ENCODE data around the gene MPHOSPH9. TPM values are rescaled to one million over a fixed set of nuclear protein-coding genes. Genes with fewer than 3 reads are reported as not detected.

Gene MPHOSPH9
- total and polyA plus RNA-seq, 2 of the 13 experiments (the other 11 are each of a cell fraction or from before 2014, with no cell fraction given): 20.3 to 63.4 TPM

- TF ChIP-seq MAX (IDR thresholded peaks at IDR 0.05) (0 out of 2 replicates have a peak, but pooled peaks have one; percentile 42), ZNF44 (CRISPR knock-in tag; IDR thresholded peaks at IDR 0.05) (no peak), SOX5 (CRISPR knock-in tag; IDR thresholded peaks at IDR 0.05; ENCODE audit: borderline replicate concordance) (0 out of 2 replicates have a peak, but pooled peaks have one; percentile 48), ZFP36L2 (CRISPR knock-in tag; IDR thresholded peaks at IDR 0.05) (no peak), MED13 (CRISPR knock-in tag; IDR thresholded peaks at IDR 0.05) (no peak), HNF4A (CRISPR knock-in tag; IDR thresholded peaks at IDR 0.05) (peak; percentile 74), MTERF4 (CRISPR knock-in tag; IDR thresholded peaks at IDR 0.05) (no peak), CEBPB (IDR thresholded peaks at IDR 0.05; ENCODE audit: borderline replicate concordance, low read depth, low read length) (no peak), ZMYM3 (CRISPR knock-in tag; IDR thresholded peaks at IDR 0.05) (no peak), JARID2 (CRISPR knock-in tag; IDR thresholded peaks at IDR 0.05; ENCODE audit: insufficient replicate concordance) (no peak), RORA (CRISPR knock-in tag; IDR thresholded peaks at IDR 0.05) (no peak), ZNF350 (CRISPR knock-in tag; IDR thresholded peaks at IDR 0.05; ENCODE audit: borderline replicate concordance, low read depth) (no peak), SOX6 (IDR thresholded peaks at IDR 0.05) (no peak), SOX6 (CRISPR knock-in tag; IDR thresholded peaks at IDR 0.05) (0 out of 2 replicates have a peak, but pooled peaks have one; percentile 32), TOPORS (CRISPR knock-in tag; IDR thresholded peaks at IDR 0.05) (no peak), HNF4G (IDR thresholded peaks at IDR 0.05; ENCODE audit: borderline replicate concordance, low read depth, low read length) (peak; percentile 50; the same call in 1 of the 2 replicates), HNF4G (CRISPR knock-in tag; IDR thresholded peaks at IDR 0.05; ENCODE audit: borderline replicate concordance, low read depth) (no peak; the same call in 1 of the 2 replicates), ZNF746 (CRISPR knock-in tag; IDR thresholded peaks at IDR 0.05) (no peak), XRCC5 (optimal IDR thresholded peaks at IDR 0.05; ENCODE audit: low read length) (no peak), ZNF672 (CRISPR knock-in tag; IDR thresholded peaks at IDR 0.05) (no peak), PAF1 (CRISPR knock-in tag; IDR thresholded peaks at IDR 0.05) (no peak), DR1 (CRISPR knock-in tag; IDR thresholded peaks at IDR 0.05) (no peak), MXD3 (CRISPR knock-in tag; IDR thresholded peaks at IDR 0.05) (no peak)
- TF ChIP-seq, protein P1, sequence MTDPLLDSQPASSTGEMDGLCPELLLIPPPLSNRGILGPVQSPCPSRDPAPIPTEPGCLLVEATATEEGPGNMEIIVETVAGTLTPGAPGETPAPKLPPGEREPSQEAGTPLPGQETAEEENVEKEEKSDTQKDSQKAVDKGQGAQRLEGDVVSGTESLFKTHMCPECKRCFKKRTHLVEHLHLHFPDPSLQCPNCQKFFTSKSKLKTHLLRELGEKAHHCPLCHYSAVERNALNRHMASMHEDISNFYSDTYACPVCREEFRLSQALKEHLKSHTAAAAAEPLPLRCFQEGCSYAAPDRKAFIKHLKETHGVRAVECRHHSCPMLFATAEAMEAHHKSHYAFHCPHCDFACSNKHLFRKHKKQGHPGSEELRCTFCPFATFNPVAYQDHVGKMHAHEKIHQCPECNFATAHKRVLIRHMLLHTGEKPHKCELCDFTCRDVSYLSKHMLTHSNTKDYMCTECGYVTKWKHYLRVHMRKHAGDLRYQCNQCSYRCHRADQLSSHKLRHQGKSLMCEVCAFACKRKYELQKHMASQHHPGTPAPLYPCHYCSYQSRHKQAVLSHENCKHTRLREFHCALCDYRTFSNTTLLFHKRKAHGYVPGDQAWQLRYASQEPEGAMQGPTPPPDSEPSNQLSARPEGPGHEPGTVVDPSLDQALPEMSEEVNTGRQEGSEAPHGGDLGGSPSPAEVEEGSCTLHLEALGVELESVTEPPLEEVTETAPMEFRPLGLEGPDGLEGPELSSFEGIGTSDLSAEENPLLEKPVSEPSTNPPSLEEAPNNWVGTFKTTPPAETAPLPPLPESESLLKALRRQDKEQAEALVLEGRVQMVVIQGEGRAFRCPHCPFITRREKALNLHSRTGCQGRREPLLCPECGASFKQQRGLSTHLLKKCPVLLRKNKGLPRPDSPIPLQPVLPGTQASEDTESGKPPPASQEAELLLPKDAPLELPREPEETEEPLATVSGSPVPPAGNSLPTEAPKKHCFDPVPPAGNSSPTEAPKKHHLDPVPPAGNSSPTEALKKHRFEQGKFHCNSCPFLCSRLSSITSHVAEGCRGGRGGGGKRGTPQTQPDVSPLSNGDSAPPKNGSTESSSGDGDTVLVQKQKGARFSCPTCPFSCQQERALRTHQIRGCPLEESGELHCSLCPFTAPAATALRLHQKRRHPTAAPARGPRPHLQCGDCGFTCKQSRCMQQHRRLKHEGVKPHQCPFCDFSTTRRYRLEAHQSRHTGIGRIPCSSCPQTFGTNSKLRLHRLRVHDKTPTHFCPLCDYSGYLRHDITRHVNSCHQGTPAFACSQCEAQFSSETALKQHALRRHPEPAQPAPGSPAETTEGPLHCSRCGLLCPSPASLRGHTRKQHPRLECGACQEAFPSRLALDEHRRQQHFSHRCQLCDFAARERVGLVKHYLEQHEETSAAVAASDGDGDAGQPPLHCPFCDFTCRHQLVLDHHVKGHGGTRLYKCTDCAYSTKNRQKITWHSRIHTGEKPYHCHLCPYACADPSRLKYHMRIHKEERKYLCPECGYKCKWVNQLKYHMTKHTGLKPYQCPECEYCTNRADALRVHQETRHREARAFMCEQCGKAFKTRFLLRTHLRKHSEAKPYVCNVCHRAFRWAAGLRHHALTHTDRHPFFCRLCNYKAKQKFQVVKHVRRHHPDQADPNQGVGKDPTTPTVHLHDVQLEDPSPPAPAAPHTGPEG (CRISPR knock-in tag; IDR thresholded peaks at IDR 0.05): no peak
- TF ChIP-seq, protein P2, sequence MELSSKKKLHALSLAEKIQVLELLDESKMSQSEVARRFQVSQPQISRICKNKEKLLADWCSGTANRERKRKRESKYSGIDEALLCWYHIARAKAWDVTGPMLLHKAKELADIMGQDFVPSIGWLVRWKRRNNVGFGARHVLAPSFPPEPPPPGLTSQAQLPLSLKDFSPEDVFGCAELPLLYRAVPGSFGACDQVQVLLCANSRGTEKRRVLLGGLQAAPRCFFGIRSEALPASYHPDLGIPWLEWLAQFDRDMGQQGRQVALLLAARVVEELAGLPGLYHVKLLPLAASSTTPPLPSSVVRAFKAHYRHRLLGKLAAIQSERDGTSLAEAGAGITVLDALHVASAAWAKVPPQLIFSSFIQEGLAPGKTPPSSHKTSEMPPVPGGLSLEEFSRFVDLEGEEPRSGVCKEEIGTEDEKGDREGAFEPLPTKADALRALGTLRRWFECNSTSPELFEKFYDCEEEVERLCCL (CRISPR knock-in tag; IDR thresholded peaks at IDR 0.05; ENCODE audit: borderline replicate concordance): no peak
These were observed 65.6 kb downstream of the MPHOSPH9 start (continued) for GRCh38 chr12:123167329-123167728.
